HG02973 (cell line): ENCODE data around the gene LRFN4.

Source experiments
- ATAC-seq: cut with Tn5 transposase; IDR thresholded peaks from one replicate; pipeline ENCODE4 v1.9.1; 2021; ENCODE audit warnings: moderate library complexity; ENCODE audit not compliant: unreplicated experiment

The LRFN4 gene

DNA sequence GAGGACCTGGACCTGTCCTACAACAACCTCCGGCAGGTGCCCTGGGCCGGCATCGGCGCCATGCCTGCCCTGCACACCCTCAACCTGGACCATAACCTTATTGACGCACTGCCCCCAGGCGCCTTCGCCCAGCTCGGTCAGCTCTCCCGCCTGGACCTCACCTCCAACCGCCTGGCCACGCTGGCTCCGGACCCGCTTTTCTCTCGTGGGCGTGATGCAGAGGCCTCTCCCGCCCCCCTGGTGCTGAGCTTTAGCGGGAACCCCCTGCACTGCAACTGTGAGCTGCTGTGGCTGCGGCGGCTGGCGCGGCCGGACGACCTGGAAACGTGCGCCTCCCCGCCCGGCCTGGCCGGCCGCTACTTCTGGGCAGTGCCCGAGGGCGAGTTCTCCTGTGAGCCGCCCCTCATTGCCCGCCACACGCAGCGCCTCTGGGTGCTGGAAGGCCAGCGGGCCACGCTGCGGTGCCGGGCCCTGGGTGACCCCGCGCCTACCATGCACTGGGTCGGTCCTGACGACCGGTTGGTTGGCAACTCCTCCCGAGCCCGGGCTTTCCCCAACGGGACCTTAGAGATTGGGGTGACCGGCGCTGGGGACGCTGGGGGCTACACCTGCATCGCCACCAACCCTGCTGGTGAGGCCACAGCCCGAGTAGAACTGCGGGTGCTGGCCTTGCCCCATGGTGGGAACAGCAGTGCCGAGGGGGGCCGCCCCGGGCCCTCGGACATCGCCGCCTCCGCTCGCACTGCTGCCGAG is 1.5 kb downstream of the LRFN4 start:
- ATAC-seq = no peak

- ATAC-seq = no peak
These were observed 2.2 kb downstream of the LRFN4 start for GRCh38 chr11:66858939-66859685.

- no peak for ATAC-seq
These were observed 3.0 kb downstream of the LRFN4 start for GRCh38 chr11:66859686-66860448.

DNA sequence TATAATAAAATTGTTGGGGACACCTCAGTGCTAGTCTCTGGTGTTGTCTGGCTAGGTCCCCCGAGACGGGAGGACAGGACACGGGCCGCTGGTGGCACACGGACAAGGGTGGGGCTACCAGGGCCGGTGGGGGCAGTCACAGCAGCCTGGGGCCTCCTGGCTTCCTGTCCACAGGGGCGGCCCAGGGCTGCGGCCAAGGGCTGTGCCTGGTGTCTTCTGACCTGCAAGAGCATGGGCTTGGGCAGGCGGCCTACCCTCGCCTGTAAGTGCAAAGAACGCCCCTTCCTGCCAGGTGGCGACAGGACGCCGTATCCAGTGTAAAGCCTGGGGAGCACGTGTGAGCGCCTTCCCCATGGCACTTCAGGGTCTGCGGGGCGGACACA is 3.6 kb downstream of the LRFN4 start:
- no peak for ATAC-seq

- no peak for ATAC-seq
These were observed 4.3 kb downstream of the LRFN4 start for GRCh38 chr11:66861038-66861773.

GRCh38 chr11:66861774-66862558 is 5.1 kb downstream of the LRFN4 start:
- ATAC-seq = no peak

GRCh38 chr11:66862559-66863037 is 5.7 kb downstream of the LRFN4 start:
- no peak for ATAC-seq

- ATAC-seq = no peak
These were observed 6.7 kb downstream of the LRFN4 start for GRCh38 chr11:66863428-66864125.

DNA sequence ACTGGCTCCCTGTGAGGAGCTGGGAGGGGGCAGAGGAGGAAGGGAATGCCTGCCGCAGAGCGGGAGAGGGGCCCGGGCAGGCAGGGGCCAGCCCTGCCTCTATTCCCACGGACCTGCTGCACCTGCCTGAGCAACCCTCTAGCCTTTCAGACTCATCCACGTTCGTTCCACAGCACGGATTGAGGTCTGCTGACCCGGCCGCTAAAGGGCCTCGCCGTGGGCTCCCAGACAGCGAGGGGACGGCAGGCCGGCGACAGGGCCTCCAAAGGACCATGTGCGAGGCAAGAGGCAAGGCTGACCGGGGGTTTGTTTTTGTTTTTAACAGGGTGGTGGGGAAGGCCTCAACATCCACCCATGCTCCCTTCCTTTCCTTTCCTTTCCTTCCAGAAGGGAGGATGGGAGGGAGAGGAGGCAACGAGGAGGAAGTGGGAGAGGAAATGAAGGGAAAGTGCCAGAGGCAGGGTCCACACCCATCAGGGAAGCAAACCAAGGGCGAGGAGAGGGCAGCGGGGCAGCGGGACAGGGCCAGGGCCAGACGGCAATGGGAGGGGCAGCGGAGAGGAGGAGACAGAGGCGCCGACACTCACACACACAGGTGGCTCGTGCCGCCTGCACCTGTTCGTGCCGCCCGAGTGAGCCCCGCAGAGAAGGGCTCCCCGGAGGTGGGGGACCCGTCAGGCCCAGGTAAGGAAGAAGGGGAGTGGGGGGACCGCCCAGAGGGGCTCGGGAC is 7.5 kb downstream of the LRFN4 start:
- ATAC-seq = no peak

DNA sequence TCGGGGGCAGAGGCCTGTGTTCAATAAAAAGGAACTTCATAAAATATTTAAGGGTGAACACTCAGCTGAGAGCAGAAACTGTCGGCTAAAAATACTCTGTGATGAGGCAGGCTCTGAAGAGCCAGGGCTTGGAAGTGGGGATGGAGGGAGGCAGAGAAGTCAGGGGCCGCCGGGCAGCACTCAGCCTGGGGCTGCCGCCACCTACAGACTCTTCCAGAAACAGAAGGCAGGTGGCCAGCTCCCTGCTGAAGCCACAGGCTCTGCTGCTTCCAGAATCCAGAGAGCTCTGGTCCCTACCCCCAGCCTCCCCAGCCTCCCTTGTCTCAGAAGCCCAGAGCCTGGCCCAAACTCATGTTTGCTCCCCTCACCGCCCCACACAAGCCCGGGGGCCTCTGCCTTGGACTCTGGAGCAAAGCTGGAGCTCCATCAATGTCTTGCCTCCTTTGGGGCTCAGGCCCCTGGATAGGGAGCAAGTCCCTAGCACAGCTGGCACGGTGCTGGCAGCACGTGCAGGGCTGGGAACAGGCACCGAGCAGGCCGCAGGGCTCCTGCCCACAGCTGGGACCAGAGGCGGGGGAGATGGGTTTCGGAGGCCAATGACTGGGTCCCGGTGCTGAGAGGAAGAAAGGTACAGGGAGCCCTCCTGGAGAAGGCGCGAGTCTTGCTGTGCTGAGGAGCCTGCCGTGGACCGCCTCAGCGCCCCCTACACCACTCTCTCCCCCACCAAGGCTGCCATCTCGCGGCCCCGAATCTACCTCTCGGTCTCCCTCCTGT is 8.2 kb downstream of the LRFN4 start:
- ATAC-seq = no peak

GRCh38 chr11:66866007-66866406 is 9.1 kb downstream of the LRFN4 start:
- ATAC-seq = no peak

DNA sequence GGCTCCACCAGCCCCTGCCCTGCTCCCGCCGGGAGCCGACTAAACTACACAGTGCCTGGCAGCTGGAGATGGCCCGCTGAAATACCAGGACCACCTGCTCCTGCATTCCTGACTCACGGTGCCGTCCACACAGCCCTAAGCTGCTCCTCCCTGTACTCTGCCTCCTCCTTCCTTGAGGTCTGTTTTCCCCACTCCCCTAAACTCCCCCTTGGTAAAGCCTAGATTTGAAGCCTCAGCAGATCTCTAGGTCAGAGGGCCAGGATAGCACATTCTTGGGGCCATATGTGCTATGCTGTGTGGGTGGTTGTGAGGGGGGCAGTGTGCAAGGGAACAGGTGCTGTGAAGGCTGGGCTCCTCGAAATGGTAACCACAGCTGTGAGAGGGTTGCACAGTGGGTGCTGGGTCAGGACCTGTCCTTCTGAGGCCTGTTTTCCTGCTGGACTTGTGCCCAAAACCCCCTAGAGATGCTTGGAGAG is 9.7 kb downstream of the LRFN4 start:
- no peak for ATAC-seq

DNA sequence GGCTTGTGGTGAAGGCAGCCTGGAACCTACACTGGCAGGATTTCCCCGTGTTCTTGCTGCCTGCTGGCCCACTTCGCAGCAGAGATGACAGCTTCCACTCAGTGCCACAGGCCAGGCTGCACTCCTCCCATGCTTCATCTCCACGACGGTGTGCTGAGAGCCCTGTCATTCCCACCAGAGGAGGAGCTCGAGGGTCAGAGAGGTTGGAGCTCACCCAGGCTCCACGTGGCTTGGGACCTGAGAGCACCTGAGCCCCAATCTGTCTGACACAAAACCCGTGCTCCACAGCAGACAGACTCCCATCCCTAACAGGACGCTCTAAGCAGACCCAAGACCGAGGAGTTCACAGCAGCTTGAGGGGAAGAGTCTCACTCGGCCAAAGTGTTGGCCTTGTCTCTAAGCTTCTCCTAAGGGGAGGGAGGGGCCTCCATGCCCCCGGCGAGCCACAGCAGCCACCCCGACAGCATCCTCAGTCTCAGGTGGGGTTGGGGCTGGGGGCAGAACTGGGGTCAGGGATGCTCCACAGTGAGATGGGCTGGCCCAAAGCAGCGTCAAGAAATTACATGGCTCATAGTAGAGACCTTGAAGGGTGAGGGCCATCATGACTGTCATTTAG is 10.7 kb downstream of the LRFN4 start:
- ATAC-seq = no peak

- ATAC-seq = no peak
These were observed 11.3 kb downstream of the LRFN4 start for GRCh38 chr11:66868082-66868725.

- peak; percentile 70 for ATAC-seq
These were observed 12.1 kb downstream of the LRFN4 start for GRCh38 chr11:66868726-66869566.

DNA sequence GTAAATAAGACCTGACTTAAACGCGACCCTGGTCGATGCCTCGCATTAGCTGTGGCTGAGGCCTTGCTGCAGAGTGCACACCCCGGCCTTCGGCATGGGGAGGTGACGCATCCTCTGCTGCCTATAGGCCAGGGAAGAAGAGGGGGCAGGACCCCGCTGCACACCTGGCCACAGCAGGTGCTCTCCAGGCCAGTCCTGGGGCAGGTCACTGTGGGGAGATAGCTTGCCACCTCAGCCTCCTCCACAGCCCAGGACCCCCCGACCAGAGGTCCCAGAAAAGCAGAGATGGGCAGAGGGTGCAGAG is 12.7 kb downstream of the LRFN4 start:
- ATAC-seq = no peak
